SU-DHL-6 (cell line): ENCODE measurements around the gene PTPRC.

Source experiments
- CTCF ChIP-seq: fragments of 200-600 bp; sonication (generic); IDR thresholded peaks from one replicate; pipeline ENCODE4 v1.5.1; 2017; ENCODE audit warnings: antibody characterized with exemption, mild to moderate bottlenecking, low read length, moderate library complexity; ENCODE audit not compliant: insufficient read depth, poor library complexity, severe bottlenecking
- EZH2phosphoT487 ChIP-seq: fragments of 200-600 bp; sonication (generic), shearing (Covaris generic); conservative IDR thresholded peaks from 2 replicates; pipeline ENCODE4 v1.6.1; 2018; ENCODE audit warnings: mild to moderate bottlenecking, antibody characterized with exemption, low read length, moderate library complexity, mixed read lengths

DNA sequence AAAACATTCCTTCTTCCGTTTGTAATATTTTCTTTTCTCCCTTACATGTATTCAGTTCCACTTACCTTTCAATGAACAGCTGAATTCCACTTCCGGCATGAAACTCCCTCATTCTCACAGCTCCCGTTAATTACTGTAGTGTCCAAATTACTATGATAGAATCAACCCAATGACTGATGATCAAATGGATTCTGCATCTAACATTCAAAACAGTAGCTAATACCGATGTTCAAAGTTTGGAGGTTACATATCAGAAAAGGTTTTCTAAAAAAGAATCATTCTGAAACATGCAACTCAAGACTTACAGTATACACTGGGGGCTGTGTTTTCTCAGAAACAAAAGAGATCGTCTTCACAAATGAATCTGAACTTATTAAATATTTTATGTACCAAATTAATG, 77.2 kb downstream of the PTPRC start:
- no peak for TF ChIP-seq CTCF
- TF ChIP-seq EZH2phosphoT487, result no peak
